ENCODE measurements around the gene PFKFB4.

Gene PFKFB4

GRCh38 chr3:48576647-48577046 is 20.0 kb upstream of the PFKFB4 start:
- H3K27ac ChIP-seq (ENCODE audit: low read depth, low read length): no peak overlapping the region
- no peaks in the 10 kb centered on the region for H4K20me1 ChIP-seq (ENCODE audit: low read depth, low read length)
- no peaks in the 10 kb centered on the region for H3K27me3 ChIP-seq (ENCODE audit: low read length)
- H2AFZ ChIP-seq (ENCODE audit: low read depth, low read length, severe bottlenecking): no peak overlapping the region
- TF ChIP-seq, protein P1, sequence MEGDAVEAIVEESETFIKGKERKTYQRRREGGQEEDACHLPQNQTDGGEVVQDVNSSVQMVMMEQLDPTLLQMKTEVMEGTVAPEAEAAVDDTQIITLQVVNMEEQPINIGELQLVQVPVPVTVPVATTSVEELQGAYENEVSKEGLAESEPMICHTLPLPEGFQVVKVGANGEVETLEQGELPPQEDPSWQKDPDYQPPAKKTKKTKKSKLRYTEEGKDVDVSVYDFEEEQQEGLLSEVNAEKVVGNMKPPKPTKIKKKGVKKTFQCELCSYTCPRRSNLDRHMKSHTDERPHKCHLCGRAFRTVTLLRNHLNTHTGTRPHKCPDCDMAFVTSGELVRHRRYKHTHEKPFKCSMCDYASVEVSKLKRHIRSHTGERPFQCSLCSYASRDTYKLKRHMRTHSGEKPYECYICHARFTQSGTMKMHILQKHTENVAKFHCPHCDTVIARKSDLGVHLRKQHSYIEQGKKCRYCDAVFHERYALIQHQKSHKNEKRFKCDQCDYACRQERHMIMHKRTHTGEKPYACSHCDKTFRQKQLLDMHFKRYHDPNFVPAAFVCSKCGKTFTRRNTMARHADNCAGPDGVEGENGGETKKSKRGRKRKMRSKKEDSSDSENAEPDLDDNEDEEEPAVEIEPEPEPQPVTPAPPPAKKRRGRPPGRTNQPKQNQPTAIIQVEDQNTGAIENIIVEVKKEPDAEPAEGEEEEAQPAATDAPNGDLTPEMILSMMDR (IDR thresholded peaks at IDR 0.05; ENCODE audit: insufficient read depth, low read length, poor library complexity, severe bottlenecking): no peak
- TF ChIP-seq EZH2phosphoT487 (conservative IDR thresholded peaks at IDR 0.05; ENCODE audit: low read length): no peak
- H3K79me2 ChIP-seq (ENCODE audit: insufficient read depth, low read length): no peaks in the 10 kb centered on the region
- no peaks in the 10 kb centered on the region for H3K36me3 ChIP-seq (ENCODE audit: low read length)
- no peaks in the 10 kb centered on the region for H3F3A ChIP-seq (ENCODE audit: insufficient read depth)
- H3K9me2 ChIP-seq (replicated peaks; ENCODE audit: insufficient read depth, low read length): no peaks in the 10 kb centered on the region
- no peaks in the 10 kb centered on the region for H3K9me3 ChIP-seq (ENCODE audit: insufficient read depth, low read length)
- H3K9ac ChIP-seq (ENCODE audit: low read length): no peak overlapping the region
- H3K4me3 ChIP-seq (ENCODE audit: insufficient read depth, low read length, poor library complexity, severe bottlenecking): no peak overlapping the region
- H3K4me2 ChIP-seq (ENCODE audit: low read depth, low read length, poor library complexity, severe bottlenecking): no peak overlapping the region

DNA sequence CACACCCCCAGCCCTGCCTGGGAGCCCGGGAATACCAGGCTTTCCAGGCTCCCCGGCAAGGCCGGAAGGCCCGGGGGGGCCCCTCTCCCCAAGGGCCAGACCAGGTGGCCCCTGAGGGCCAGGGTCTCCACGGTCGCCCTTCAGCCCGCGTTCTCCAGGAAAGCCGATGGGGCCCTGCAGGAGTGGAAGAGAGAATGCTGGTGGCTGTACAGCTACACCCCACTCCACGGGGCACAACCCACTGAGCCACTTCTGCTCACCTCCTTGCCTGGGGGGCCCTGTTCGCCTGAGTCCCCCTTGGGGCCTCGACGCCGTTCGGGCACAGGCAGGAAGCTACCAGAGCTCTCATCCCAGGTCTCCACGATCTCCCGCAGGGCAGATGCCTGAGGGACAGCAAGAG is 18.8 kb upstream of the PFKFB4 start:
- no peaks in the 10 kb centered on the region for H3K27me3 ChIP-seq (ENCODE audit: low read length)
- H3K4me3 ChIP-seq (ENCODE audit: insufficient read depth, low read length, poor library complexity, severe bottlenecking): no peak overlapping the region
- no peak overlapping the region for H3K27ac ChIP-seq (ENCODE audit: low read depth, low read length)
- H3K4me2 ChIP-seq (ENCODE audit: low read depth, low read length, poor library complexity, severe bottlenecking): no peak overlapping the region
- no peaks in the 10 kb centered on the region for H3F3A ChIP-seq (ENCODE audit: insufficient read depth)
- H4K20me1 ChIP-seq (ENCODE audit: low read depth, low read length): no peaks in the 10 kb centered on the region
- no peak overlapping the region for H2AFZ ChIP-seq (ENCODE audit: low read depth, low read length, severe bottlenecking)
- no peaks in the 10 kb centered on the region for H3K9me3 ChIP-seq (ENCODE audit: insufficient read depth, low read length)
- no peak overlapping the region for H3K9ac ChIP-seq (ENCODE audit: low read length)
- no peaks in the 10 kb centered on the region for H3K9me2 ChIP-seq (replicated peaks; ENCODE audit: insufficient read depth, low read length)
- no peaks in the 10 kb centered on the region for H3K36me3 ChIP-seq (ENCODE audit: low read length)
- H3K79me2 ChIP-seq (ENCODE audit: insufficient read depth, low read length): no peaks in the 10 kb centered on the region
- TF ChIP-seq, protein P1 (IDR thresholded peaks at IDR 0.05; ENCODE audit: insufficient read depth, low read length, poor library complexity, severe bottlenecking): no peak
- no peak for TF ChIP-seq EZH2phosphoT487 (conservative IDR thresholded peaks at IDR 0.05; ENCODE audit: low read length)

DNA sequence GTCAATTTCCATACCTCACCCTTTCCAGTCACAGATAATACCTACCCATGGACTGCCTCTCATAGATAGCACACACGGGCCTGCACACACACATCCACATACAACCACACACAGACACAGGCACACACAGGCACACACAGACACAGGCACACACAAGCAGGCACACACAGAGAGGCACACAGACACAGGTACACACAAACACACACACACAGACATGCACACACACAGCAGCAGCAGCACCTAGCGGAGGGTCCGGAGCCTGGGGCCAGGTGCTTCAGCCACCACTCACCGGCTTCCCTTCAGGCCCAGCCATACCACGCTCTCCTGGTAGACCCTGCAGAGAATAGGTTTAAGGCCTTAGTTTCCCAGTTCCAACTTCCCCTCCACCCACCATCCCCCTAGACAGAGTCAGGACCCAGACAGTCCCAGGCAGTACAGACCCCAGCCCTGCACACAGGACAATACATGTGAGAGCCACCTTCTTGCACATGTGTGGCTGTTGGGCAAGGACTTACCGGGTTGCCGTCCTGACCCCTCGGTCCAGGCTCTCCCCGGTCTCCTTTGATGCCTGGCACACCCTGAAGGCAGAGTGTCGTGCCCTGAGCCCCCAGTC is 17.5 kb upstream of the PFKFB4 start:
- Histone ChIP-seq H2AFZ (ENCODE audit: low read depth, low read length, severe bottlenecking) (no peak overlapping the region), H3K27ac (ENCODE audit: low read depth, low read length) (no peak overlapping the region), H3K9me2 (replicated peaks; ENCODE audit: insufficient read depth, low read length) (no peaks in the 10 kb centered on the region), H3K9ac (ENCODE audit: low read length) (no peak overlapping the region), H3F3A (ENCODE audit: insufficient read depth) (no peaks in the 10 kb centered on the region), H3K4me3 (ENCODE audit: insufficient read depth, low read length, poor library complexity, severe bottlenecking) (no peak overlapping the region), H3K4me2 (ENCODE audit: low read depth, low read length, poor library complexity, severe bottlenecking) (no peak overlapping the region), H3K79me2 (ENCODE audit: insufficient read depth, low read length) (no peaks in the 10 kb centered on the region), H4K20me1 (ENCODE audit: low read depth, low read length) (no peaks in the 10 kb centered on the region), H3K9me3 (ENCODE audit: insufficient read depth, low read length) (no peaks in the 10 kb centered on the region), H3K27me3 (ENCODE audit: low read length) (no peaks in the 10 kb centered on the region), H3K36me3 (ENCODE audit: low read length) (no peaks in the 10 kb centered on the region)
- TF ChIP-seq, protein P1 (IDR thresholded peaks at IDR 0.05; ENCODE audit: insufficient read depth, low read length, poor library complexity, severe bottlenecking): no peak
- TF ChIP-seq EZH2phosphoT487 (conservative IDR thresholded peaks at IDR 0.05; ENCODE audit: low read length): no peak

Measured in SU-DHL-6 (cell line).